Stimulated activated CD8-positive, alpha-beta memory T cell treated with anti-CD3 and anti-CD28 coated beads, Interleukin-4, amount 100 ng/mL, for 48 hours (primary cell): Measurements from ENCODE around the gene POLRMT.
A peak's percentile ranks its signal among the peaks of the same experiment; 100 is the strongest.

Experiments used
- DNase-seq: peaks from one replicate; pipeline ENCODE4 v3.0.0-alpha.2; 2020

The POLRMT gene

DNA sequence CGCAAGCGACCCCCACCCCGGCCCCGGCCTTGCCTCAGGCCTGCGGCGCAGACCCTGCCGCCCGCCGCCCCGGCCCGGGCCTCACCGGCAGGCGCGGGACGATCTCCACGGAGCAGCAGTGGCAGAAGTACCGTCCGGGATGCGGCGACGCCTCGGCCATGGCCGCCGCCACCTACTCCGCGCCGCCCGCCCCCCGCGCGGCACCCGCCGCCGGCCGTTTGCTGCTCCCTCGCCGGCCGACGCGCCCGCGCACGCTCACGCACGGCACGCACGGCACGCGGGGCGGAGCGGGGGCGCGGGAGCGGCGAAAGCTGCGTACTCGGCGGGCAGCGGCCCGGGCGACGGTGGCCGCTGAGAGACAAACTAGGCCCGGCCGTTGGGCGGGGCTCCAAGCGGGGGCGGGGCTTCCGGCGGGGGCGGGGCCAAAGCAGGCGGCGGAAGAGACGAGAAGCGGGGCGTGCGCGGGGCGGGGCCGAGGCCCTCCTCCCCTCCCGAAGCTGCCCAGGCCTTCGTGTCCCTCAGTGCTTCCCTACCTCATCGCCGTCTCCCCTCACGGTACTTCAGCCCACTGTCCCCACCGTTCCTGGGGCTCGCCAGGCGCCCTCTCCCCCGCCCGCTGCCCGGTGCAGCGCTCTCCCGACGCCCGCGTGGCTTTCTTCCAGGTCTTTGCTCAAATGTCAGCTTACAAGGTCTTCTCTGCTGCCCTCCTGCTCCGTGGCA, 29.8 kb upstream of the POLRMT start, which contains the start of gene RNF126:
RNF126 (minus strand) TSS at position 253 of the 720 bp plus-strand sequence; CDS start at position 160, 93 bp downstream.
- DNase-seq = peak; percentile 94

DNA sequence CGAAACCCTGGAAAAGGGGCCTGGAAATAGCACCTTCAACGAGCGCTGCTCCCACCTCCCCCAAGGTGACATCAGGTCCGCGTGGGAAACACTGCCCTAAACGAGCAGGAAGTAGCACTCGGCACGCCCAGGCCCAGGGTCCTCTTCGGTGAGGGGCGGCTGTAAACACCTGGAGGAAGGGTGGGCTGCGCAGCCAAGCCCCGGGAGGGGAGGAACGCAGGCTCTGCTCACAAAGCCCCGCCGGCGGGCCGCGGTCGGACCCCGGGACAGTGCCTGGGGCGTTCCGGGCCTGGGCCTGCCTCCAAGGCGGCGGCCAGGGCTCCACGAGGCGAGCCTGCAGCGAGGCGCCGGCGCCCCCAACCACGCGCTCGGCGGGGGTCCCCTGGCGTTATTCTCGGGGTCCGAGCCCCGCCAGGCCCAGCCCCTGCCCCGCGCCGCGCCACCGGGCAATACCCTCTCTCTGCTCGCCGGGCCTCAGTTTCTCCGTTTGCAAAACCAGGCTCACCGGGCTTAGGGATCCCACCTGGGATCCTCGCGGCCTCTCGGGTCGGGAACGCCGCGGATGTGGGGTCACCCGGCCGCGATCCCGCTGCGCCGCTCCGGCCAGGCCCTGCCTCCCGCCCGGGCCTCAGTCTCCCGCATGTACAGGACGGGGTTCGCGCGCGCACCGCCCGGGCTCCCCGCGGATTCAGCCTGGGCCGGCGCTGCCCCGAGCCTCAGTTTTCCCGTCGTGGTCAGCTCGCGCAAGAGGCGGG, 29.0 kb upstream of the POLRMT start:
- peak; percentile 82 for DNase-seq

DNA sequence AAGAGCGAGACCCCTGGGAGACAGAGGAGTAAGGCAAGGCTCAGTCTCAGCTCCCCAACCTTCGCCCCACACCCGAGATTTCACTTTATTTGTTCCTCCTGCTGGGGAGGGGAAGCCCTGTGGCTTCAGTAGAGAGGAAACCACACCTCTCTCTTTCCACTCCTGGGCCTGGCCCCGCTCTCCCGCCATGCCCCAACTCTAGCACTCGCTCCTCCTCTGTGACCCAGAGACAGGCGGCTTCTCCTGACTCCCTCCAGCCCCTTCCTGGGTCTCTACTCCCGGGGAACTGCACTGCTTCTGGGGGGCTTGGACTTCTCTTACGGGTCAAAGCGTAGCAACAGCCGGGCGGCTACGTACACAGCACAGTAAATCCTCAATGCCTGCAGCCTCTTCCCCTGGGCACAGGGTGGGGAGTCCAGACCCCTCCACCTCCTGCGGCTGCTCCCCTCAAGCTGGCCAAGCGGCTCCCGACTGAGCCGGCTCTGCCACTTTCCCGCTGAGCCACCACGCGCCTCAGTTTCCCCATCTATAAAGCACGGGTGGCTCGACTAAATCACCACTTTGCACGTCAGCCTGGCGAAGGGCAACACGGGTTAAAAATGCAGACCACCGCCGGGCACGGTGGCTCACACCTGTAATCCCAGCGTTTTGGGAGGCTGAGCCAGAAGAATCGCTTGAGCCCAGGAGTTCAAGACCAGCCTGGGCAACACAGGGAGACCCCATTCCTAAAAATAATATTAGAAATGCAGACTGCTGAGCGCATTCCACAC, 28.3 kb upstream of the POLRMT start:
- DNase-seq = peak; percentile 75

DNA sequence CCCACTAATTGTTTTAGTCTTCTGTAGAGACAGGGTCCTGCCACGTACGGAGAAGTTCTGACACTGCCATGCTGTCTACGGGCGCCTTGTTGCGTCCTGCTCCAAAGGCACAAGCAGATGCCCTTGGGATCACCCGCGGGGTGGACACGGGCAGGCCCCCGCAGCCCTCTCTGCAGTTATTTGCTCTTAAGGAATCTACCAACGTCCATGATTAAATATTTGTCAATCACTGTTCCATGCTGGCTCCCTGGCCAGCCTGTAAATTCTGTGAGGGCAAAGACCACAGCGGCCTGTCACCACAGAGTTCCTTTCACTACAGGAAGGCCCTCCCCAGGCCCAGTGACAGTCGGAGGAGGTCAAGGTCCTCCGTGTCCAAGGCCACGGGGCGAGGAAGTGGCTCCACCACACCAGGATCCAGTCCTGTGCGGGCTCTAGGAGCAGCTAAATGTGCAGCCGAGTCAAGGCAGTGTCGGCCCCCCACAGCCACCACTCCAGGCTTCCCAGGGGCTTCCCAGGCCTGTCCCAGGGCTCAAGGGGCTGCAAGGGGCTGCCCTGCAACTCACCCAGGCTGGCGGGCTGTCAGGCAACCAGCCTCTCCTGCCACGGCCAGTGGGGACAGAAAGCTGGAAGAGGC, 27.6 kb upstream of the POLRMT start:
- DNase-seq = no peak

DNA sequence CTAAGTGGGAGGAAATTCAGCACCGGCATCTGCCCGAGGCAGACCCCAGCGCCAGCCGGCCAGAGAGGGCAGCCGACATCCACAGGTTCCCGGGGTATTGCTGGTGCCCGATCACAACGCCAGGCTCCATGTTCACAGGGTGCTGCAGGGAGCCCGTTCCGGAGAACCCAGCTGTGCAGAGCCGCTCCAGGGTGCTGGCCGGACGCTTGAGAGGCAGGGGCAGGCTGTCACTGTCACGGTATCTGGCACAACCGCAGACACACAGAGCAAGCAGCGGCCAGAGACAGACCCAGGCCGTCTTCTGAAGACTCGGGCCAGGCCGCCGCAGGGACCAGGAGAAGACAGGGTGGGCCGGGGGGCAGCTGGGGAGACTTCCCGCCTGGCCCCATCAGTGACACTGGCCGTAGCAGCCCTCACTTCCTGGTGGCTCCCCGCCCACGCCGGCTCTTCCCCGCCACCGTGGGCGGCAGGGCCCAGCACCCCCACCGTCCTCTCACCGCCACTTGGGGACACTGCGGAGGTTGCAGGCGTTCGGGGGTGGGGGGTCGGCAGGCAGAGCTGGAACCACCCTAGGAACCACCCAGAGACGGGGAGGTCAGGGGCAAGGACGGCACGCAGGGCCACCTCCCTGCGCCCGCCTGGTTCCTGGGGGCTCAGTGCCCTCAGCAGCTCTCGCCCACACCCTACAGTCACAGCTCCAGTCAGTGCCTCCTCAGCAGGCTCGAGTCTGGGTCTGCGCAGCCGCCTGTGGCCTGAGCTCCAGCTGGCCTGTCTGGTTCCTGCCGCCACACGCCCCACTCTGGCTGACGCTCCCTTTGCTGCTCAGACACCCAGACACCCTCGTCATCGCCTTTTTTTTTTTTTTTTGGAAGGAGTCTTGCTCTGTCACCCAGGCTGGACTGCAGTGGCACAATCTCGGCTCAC, 25.8 kb upstream of the POLRMT start:
- DNase-seq = no peak

DNA sequence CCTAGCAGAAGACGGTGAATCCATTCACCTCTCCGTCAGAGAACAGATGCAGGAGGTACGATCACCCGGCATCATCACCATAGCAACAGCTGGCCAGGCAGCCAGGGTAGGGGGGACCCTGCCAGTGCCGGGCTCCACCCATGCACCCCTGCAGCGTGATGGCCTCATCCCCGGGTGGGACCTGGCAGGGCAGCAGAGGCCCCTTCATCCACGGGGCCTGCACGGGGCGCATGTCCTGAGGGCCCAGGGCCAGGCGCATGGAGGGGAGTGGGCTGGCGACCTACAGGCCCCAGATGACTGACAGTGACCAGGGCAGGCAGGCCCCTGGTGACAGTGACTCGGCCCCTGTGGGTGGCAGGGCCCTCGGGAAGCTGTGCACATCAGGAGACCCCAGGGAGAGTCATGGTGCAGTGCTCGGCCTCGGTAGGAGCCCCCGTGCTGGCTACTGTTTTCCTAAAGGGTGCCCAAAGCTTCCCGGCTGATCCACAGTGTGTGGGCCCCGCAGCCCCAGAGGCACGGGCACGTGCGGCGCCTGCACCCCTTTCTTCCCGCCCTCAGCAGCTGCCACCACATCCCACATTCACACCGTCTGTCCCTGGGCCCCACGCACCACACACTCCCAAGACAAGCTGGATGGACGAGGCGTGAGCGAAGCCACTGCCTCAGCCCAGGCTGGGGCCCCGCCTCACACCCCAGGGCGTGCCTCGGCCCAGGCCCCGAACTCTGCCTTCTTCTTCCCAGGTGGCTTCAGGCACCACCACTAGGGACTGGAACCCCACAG, 24.9 kb upstream of the POLRMT start:
- no peak for DNase-seq

DNA sequence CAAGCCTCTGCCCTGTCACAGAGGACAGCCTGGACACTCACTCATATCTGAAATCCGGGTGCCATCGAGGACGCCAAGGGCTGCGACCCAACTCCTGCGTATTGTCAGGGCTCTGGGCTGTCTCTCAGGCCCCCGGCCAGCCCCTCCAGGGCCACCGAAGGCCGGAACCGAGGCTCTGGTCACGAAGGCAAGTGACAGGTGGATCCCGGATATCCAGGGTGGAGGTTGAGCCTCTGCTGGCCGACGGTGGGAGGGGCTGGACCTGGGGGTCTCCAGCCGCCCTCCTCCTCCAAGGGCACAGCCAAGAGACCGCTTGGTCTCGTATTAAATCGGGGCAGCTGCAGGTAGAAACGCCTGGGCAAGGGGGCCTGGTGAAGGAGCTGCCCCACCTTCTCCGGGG, 24.3 kb upstream of the POLRMT start:
- DNase-seq = no peak

DNA sequence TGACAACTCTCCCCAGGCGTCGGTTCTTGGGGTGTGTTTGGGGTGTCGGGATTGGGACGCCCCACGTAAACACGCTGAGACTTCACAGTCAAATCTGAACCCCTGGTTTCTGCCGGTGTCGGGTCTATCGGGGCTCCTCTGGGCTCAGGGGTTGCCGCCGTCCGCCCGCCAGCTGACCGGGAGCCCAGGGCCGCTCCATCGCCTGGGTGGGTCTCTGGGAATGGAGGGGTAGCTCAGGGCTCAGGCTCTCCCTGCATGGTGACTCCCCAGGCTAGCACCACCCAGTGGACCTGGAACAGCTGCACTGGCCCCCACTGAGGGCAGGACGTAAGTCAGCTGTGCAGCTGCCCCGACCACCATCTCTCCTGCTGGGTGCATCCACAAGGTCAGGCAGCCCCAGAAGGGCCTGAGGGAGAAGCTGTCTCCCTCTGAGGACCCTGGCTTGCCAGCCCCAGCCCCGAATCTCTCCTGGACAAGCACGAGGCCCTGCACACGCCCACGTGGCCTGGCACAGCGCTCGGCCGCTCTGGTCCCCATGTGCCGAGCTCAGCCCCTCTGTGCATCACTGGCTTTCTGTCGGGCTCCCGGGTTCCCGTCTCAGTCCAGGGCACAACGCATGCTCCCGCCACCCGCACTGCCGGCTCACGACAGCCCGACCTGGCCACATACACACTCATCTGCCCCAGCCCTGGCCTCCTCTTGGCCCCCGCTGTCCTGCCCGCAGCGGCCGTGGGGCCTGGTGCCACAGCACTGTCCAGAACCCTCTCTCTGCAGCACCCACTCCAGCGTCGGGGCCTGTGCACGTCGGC, 23.6 kb upstream of the POLRMT start:
- DNase-seq = no peak

DNA sequence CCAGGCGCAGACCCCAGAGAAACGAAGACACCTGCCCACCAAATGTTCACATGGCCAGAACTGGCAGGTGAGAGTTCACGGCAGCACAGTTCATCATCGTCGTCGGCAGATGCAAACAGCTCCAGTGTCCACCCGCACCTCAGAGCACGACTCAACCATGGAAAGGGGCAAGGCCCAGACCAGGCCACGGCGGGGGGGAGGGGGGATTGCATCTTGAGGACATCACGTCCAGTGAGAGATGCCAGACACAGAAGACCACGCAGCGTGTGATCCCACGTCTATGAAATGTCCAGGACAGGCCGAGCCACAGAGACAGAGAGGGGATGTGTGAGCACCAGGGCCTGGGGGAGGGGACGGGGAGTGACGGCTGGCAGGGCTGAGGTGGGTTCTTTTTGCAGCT, 22.4 kb upstream of the POLRMT start:
- no peak for DNase-seq

DNA sequence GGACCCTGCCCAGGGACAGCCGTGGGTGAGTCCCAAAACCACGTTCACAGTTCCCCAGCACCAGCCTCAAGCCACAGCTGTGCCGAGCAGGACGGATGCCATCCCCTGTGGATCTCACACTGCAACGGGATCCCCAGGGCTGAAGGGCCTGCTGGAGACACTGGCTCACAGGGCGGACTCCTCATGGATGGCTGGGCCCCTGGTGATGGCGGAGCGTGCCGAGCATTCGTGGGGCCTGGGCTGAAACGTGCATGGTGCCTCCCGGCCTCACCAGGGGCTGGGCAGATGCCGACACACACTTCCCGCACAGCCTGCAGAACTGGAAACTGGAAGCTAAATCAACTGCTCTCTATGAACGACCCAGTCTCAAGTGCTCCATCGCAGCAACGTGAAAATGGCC, 20.1 kb upstream of the POLRMT start:
- no peak for DNase-seq

DNA sequence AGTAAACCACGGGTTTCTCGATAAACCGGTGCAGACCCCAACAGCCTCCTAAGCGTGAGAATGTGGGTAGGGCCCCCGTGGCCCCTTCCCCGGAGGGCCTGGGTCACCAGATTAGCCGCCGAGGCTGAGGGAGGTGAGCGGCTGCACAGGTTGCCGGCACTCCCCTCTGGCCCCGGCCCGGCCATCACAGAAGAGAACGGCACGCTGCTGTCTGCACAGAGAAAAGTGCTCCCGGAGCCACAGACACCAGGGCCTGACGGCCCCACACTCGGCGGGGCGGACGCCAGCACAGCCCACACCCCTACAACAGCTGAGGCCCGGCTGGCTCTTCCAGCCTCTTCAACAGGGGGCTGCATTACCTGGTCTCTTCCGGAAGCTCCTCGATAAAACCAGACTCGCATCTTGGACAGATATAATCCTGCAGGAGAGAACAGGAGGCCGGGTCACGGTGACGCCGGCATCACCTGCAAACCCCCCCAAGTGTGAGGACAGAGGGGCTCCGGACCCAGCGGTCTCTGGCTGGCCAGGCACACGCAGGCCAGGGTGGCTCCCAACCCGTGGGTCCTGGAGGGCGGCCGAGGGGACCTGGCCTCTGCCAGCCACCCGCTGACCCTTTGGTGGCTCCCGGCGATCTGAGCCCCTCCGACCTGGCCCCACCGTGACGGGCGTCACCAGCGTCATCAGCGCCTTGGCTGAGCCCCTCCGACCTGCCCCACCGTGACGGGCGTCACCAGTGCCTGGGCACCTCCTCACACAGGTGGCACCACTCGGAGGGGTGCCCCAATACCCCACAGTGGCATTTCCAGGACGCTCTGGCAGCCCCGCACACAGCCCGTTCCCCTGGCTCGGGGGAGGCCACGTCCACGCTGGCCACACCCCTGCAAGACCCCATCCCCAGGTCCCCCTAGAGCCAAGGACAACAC, 19.4 kb upstream of the POLRMT start:
- no peak for DNase-seq

DNA sequence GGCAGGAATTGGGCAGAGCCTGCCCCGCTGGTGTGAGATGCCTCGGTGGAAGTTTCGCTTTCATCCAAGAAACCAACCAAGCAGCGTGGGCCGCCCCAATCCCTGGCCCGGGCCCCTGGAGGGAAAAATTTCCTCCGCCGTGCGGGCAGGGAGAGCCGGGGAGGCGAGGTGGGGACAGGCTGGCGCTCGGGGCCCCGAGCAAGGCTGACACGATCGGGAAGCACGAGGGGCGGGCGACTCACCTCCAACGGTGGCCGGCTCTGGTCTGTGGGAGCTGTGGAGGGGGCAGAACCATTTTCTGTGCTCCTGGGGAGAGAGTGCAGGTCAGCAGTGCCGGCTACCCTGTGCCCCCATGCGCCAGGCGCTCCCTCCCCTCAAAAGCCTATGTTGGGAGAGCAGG, 18.7 kb upstream of the POLRMT start:
- DNase-seq = no peak

DNA sequence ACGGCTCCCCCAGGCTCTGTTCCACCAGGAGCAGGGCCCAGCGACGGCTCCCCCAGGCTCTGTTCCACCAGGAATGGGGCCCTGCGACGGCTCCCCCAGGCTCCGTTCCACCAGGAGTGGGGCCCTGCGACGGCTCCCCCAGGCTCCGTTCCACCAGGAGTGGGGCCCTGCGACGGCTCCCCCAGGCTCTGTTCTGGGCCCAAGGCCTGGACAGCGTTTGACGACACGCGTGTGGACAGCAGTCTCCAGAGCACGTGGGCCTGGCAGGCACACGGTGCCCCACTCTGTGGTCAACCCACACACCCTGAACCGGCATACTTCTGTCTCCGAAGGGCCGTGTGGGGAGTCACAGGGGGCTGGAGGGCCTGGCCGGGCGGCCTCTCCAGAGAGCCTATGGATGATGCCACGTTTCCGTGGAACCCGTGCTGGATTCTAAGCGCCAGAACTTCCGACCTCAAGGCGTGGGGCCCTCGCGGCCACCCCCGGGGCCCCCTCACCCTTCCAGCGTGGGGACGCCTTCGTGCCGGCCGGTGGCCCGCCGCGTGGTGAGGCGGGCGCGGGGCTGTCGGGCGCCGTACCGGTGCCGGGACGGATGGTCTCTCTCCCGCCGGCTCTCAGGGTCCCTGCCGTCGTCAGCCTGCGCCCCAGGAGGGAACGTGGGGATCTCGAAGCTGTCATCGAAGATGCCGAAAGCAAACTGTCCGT, 17.9 kb upstream of the POLRMT start:
- DNase-seq = no peak

DNA sequence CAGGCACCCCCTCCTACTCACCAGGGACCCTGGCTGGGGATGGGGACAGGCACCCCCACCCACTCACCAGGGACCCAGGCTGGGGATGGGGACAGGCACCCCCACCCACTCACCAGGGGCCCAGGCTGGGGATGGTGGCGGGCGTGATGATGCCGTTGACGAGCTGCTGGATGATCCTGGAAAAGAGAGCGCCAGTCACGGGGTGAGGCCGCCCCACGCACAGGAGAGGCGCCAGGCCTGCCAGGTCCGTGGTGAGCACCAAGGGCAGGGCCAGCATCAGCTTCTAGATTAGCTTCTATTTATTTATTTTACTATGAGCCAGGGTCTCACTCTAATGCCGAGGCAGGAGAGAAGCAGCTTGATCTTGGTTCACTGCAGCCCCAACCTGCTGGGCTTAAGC, 16.8 kb upstream of the POLRMT start:
- no peak for DNase-seq

DNA sequence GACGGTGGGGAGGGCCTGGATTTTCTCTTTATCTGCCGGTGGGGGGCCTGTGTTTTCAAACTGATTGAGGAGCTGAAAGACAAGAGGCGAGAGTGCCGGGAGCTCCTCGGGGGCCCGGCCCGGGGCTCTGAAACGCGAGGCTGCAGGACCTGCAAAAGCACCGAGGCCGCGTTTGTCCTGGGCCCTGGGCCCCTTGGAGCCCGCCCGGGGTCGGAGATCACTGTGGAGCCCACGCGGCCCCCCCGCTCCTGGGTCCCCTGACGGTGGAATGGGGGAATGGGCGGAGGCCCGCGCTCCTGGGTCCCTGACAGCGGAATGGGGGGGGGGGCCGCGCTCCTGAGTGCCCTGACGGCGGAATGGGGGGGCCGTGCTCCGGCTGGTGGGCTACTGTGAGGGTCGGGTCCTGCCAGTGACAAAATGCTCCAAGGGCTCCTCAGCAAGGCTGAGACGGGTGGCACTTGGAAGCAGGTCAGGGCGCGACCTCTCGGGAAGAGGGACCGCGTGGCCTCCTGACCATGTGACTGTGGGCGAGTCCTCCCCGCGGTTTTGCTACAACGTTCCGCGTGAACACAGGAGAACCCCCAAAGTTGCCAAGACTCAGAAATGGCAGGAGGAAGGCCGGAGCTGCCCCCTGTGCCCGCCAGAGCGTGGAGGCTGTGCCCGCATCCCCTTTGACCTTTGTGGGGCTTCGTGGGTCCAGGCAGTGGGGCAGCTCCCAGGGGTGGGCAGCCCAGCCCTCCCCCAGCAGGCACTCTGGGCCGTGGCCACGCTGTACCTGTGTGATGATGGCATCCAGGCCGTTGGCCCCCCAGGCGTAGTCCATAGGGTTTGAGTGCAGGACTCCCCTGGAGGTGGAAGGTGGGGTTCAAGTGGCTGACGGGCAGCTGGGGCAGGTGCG, 15.8 kb upstream of the POLRMT start:
- no peak for DNase-seq

DNA sequence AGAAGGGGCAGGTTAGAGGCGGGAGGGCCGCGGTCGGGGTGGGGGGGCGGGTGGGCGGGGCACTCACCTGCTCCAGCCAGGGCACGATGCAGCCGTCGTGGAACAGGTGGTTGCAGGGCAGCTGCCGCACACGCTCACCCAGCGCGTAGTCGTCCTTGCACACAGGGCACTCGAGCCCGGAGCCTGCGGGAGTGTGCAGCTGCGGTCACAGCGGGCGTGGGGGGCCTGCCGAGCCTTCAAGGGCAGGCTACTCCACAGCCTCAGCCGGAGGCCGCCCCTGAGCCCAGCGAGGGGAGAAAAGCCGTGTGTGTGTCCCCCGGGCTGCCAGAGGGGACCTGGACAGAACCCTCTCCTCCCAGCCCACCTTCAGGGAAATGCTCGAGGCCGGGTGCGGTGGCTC, 15.0 kb upstream of the POLRMT start:
- DNase-seq = no peak

DNA sequence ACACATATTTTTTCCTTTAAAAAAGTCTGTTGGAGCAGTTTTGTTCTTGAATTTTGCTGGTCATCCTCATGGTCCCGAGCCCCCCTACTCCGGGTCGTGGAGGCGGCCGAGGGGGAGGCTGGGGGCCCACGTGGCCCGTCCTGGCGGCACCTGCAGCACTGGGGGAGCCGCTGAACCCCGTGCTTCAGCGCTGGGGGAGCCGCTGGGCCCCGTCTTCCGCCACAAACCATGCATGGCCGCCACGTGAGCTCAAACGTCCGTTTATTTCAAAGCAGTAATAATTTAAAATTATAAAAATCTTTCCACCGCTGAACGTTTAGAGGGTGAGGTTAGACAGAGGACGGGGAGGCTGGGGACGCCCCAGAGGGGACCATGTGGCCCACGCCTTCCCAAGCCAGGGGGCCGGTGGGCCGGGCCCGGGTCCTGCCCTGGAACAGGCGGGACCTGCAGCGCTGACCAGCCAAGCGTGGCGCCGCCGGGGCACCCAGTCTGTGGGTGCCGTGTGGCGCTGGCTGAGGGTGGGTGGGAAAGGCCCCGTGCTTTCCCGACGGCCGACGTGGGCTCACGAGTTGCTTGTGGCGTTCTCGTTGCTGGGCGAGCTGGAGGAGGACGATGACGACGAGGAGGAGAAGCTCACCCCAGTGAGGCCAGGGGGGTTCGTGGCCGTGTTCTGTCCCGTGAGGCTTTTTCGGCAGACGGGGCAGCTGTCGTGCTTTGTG, 14.4 kb upstream of the POLRMT start:
- no peak for DNase-seq
